ENCODE data around the gene ARHGAP10. TPM values are rescaled to one million over a fixed set of nuclear protein-coding genes. Genes with fewer than 3 reads are reported as not detected.

ARHGAP10 gene
- total RNA-seq, 1 donor from 2014 or later: 20.2 TPM

DNA sequence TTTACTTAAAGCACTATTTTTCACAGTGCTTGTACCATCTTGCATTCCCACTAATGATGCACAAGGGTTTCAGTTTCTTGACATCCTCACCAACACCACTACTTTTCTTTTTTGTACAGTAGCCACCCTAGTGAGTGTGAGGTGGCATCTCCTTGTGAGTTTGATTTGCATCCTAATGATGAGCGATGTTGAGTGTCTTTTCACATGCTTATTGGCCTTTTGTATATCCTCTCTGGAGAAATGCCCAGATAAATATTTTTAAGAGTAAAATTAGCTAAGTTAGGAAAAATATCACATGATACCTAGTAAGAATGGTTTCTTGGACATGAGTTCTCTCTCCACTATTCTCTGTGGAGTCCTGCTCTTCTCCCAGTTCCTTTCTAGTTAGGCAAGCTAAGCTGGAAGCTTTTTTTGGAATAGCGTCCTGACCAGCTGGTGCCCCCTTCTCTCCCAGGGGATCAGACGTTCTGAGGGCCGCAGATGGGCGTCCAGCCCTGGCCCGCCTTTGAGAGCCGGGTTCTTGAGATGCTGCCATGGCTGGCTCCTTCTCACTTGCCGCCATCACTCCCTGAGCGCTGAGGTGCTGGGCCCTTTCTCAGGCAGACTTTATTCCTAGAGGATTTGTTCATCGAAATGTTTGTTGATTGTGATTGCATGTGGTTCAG is 132.1 kb downstream of the ARHGAP10 start:
- Histone ChIP-seq H3K79me2 (ENCODE audit: low read depth) (no peaks in the 10 kb centered on the region), H3K4me1 (no peaks in the 10 kb centered on the region), H3F3A (ENCODE audit: low read depth) (no peaks in the 10 kb centered on the region), H3K4me3 (no peak overlapping the region), H4K20me1 (ENCODE audit: low read depth) (no peaks in the 10 kb centered on the region), H3K9me3 (ENCODE audit: low read depth) (no peaks in the 10 kb centered on the region), H3K27me3 (no peaks in the 10 kb centered on the region), H3K27ac (no peak overlapping the region), H3K4me2 (no peak overlapping the region), H3K36me3 (no peaks in the 10 kb centered on the region), H3K9ac (no peak overlapping the region), H2AFZ (replicated peaks) (no peak overlapping the region)
- Mint-ChIP-seq H3K27ac (no peak overlapping the region), H3K36me3 (peaks cover 2% of the 10 kb centered on the region), H3K9me3 (no peaks in the 10 kb centered on the region), H3K4me3 (no peak overlapping the region), H3K27me3 (ENCODE audit: insufficient read depth, low read depth) (peaks cover 4% of the 10 kb centered on the region), H3K4me1 (no peaks in the 10 kb centered on the region)
- no peak for DNase-seq (ENCODE audit: low spot score)
- TF ChIP-seq EZH2phosphoT487 (IDR thresholded peaks at IDR 0.05): no peak
- TF ChIP-seq, protein P1, sequence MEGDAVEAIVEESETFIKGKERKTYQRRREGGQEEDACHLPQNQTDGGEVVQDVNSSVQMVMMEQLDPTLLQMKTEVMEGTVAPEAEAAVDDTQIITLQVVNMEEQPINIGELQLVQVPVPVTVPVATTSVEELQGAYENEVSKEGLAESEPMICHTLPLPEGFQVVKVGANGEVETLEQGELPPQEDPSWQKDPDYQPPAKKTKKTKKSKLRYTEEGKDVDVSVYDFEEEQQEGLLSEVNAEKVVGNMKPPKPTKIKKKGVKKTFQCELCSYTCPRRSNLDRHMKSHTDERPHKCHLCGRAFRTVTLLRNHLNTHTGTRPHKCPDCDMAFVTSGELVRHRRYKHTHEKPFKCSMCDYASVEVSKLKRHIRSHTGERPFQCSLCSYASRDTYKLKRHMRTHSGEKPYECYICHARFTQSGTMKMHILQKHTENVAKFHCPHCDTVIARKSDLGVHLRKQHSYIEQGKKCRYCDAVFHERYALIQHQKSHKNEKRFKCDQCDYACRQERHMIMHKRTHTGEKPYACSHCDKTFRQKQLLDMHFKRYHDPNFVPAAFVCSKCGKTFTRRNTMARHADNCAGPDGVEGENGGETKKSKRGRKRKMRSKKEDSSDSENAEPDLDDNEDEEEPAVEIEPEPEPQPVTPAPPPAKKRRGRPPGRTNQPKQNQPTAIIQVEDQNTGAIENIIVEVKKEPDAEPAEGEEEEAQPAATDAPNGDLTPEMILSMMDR (IDR thresholded peaks at IDR 0.05): no peak
- TF ChIP-seq EZH2 (IDR thresholded peaks at IDR 0.05): no peak

DNA sequence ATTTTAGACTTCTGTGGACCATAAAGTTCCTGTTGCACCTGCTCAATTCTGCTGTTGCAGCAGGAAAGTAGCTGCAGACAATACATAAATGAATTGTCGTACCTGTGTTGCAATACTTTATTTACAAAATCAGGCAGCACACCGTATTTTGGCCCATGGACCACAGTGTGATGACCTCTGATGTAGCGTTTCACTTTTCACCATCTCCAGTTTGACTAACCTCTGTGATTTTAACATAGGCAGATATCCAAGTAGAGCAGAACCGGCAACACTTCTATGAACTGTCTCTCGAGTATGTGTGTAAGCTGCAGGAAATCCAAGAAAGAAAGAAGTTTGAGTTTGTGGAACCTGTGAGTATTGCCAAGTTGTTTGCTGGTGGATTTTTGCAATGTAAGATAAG is 132.7 kb downstream of the ARHGAP10 start:
- TF ChIP-seq, protein P1 (IDR thresholded peaks at IDR 0.05): no peak
- no peak overlapping the region for H3K4me3 ChIP-seq
- H3K79me2 ChIP-seq (ENCODE audit: low read depth): no peaks in the 10 kb centered on the region
- H2AFZ ChIP-seq (replicated peaks): no peak overlapping the region
- H4K20me1 ChIP-seq (ENCODE audit: low read depth): no peaks in the 10 kb centered on the region
- H3K27ac Mint-ChIP-seq: no peak overlapping the region
- H3K27me3 ChIP-seq: no peaks in the 10 kb centered on the region
- no peak overlapping the region for H3K4me3 Mint-ChIP-seq
- H3K4me1 Mint-ChIP-seq: no peaks in the 10 kb centered on the region
- H3K36me3 ChIP-seq: no peaks in the 10 kb centered on the region
- H3K4me1 ChIP-seq: no peaks in the 10 kb centered on the region
- DNase-seq (ENCODE audit: low spot score): no peak
- no peak overlapping the region for H3K9ac ChIP-seq
- H3K36me3 Mint-ChIP-seq: peaks cover 2% of the 10 kb centered on the region
- H3K27me3 Mint-ChIP-seq (ENCODE audit: insufficient read depth, low read depth): peaks cover 4% of the 10 kb centered on the region
- no peaks in the 10 kb centered on the region for H3K9me3 ChIP-seq (ENCODE audit: low read depth)
- no peak overlapping the region for H3K27ac ChIP-seq
- H3K4me2 ChIP-seq: no peak overlapping the region
- no peaks in the 10 kb centered on the region for H3K9me3 Mint-ChIP-seq
- H3F3A ChIP-seq (ENCODE audit: low read depth): no peaks in the 10 kb centered on the region

DNA sequence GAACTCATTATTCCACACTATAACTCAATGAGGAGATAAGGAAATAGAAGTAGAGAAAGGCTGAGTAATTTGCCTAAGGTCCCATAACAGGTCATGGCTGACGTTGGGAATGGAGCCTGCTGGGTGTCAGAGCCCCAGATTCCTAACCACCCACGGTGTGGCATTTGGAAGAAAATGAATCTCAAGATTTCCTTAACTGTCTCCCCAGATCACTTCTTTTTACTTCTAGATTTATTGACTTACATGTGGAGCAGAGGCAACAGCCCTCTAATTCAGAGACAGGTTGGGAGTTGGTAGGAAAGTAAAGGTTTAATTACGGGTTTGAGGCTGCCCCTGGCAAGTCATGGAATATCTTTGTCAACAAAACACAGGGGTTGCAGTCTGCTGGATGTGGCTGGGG is 134.0 kb downstream of the ARHGAP10 start:
- Histone ChIP-seq H3K4me2 (no peak overlapping the region), H3K9me3 (ENCODE audit: low read depth) (no peaks in the 10 kb centered on the region), H3K27me3 (no peaks in the 10 kb centered on the region), H2AFZ (replicated peaks) (no peak overlapping the region), H3K27ac (no peak overlapping the region), H3K4me1 (no peaks in the 10 kb centered on the region), H3F3A (ENCODE audit: low read depth) (no peaks in the 10 kb centered on the region), H3K4me3 (no peak overlapping the region), H4K20me1 (ENCODE audit: low read depth) (no peaks in the 10 kb centered on the region), H3K79me2 (ENCODE audit: low read depth) (no peaks in the 10 kb centered on the region), H3K36me3 (no peaks in the 10 kb centered on the region), H3K9ac (no peak overlapping the region)
- Mint-ChIP-seq H3K27ac (no peak overlapping the region), H3K36me3 (peaks cover 4% of the 10 kb centered on the region), H3K9me3 (no peaks in the 10 kb centered on the region), H3K4me3 (no peak overlapping the region), H3K27me3 (ENCODE audit: insufficient read depth, low read depth) (peaks cover 4% of the 10 kb centered on the region), H3K4me1 (no peaks in the 10 kb centered on the region)
- TF ChIP-seq EZH2phosphoT487 (IDR thresholded peaks at IDR 0.05) (no peak), EZH2 (IDR thresholded peaks at IDR 0.05) (no peak)
- TF ChIP-seq, protein P1 (IDR thresholded peaks at IDR 0.05): no peak
- no peak for DNase-seq (ENCODE audit: low spot score)

All from neural progenitor cell (in vitro differentiated cells).